PFSK-1 (cell line): ENCODE measurements around the gene NOC2L.

Experiments
- FOXP2 ChIP-seq: optimal IDR thresholded peaks from 2 replicates; pipeline ENCODE3; 2011; ENCODE audit warnings: borderline replicate concordance, control low read depth, inconsistent platforms; ENCODE audit not compliant: insufficient read depth; ENCODE audit errors: extremely low read length, extremely low read depth
- POLR2AphosphoS5 ChIP-seq: IDR thresholded peaks from 2 replicates; pipeline ENCODE4 v1.6.1; 2012; ENCODE audit warnings: low read depth, mild to moderate bottlenecking, control low read depth, low read length, moderate library complexity
- REST ChIP-seq, 2 experiments: IDR thresholded peaks; 2 replicates each; pipeline versions ENCODE4 v1.6.1 to v1.8.0; 2011 to 2012; ENCODE audit warnings: low read depth in 2 of 2, low read length in 2 of 2, control low read depth in 1 of 2, inconsistent platforms in 1 of 2, mild to moderate bottlenecking in 1 of 2, moderate library complexity in 1 of 2; ENCODE audit not compliant: insufficient read depth in 1 of 2
- SIN3A ChIP-seq: IDR thresholded peaks from 2 replicates; pipeline ENCODE4 v1.6.1; 2012; ENCODE audit warnings: mild to moderate bottlenecking, low read length, moderate library complexity, borderline replicate concordance; ENCODE audit not compliant: insufficient read depth
- TAF1 ChIP-seq: IDR thresholded peaks from 2 replicates; pipeline ENCODE4 v1.6.1; 2012; ENCODE audit warnings: low read length, control low read depth, borderline replicate concordance; ENCODE audit not compliant: insufficient read depth

The NOC2L gene

GRCh38 chr1:918843-919242 lies 40.2 kb downstream of the NOC2L start:
- TF ChIP-seq REST (IDR thresholded peaks at IDR 0.05; ENCODE audit: insufficient read depth in 1 of 2, low read depth in 2 of 2, low read length in 2 of 2) (no peak), SIN3A (no peak), TAF1 (no peak), FOXP2 (no peak), POLR2AphosphoS5 (no peak)

GRCh38 chr1:918353-918752 lies 40.7 kb downstream of the NOC2L start:
- TF ChIP-seq POLR2AphosphoS5, result no peak
- no peak for TF ChIP-seq REST (IDR thresholded peaks at IDR 0.05; ENCODE audit: insufficient read depth in 1 of 2, low read depth in 2 of 2, low read length in 2 of 2)
- TF ChIP-seq SIN3A, result no peak
- no peak for TF ChIP-seq TAF1

- TF ChIP-seq SIN3A (no peak), REST (IDR thresholded peaks at IDR 0.05; ENCODE audit: insufficient read depth in 1 of 2, low read depth in 2 of 2, low read length in 2 of 2) (no peak), FOXP2 (no peak), TAF1 (no peak), POLR2AphosphoS5 (no peak)
Observed at GRCh38 chr1:917466-918091, 41.5 kb downstream of the NOC2L start.

- 0 out of 2 replicates have a peak, but pooled peaks have one; percentile 10 for TF ChIP-seq POLR2AphosphoS5
- TF ChIP-seq TAF1, result no peak
Observed at GRCh38 chr1:917076-917459, 42.0 kb downstream of the NOC2L start.

- TF ChIP-seq SIN3A (no peak), REST (IDR thresholded peaks at IDR 0.05; ENCODE audit: insufficient read depth in 1 of 2, low read depth in 2 of 2, low read length in 2 of 2) (no peak), POLR2AphosphoS5 (no peak), TAF1 (no peak), FOXP2 (no peak)
Observed at GRCh38 chr1:916173-917075, 42.6 kb downstream of the NOC2L start.
